HL-60 (cell line): Measurements from ENCODE around the gene LGALS4.

Experiments used
- DNase-seq, 2 experiments: peaks; one replicate each; pipeline ENCODE4 v3.0.0-alpha.2; 2010 to 2020; ENCODE audit warnings: low read depth in 1 of 2, low spot score in 1 of 2
- H3K27ac ChIP-seq: fragments of 250-450 bp; sonication (Bioruptor Pico); replicated peaks from 2 replicates; pipeline ENCODE4 v1.5.1; 2020; ENCODE audit warnings: mild to moderate bottlenecking, moderate library complexity
- H3K27me3 ChIP-seq: fragments of 250-450 bp; sonication (Bioruptor Pico); 2 replicates; pipeline ENCODE4 v1.5.1; 2021; ENCODE audit warnings: mild to moderate bottlenecking, moderate library complexity; ENCODE audit not compliant: insufficient read depth, poor library complexity, severe bottlenecking
- H3K4me3 ChIP-seq: replicated peaks from 2 replicates; pipeline ENCODE4 v1.5.1; 2011; ENCODE audit warnings: mild to moderate bottlenecking, control low read depth, low read length; ENCODE audit not compliant: insufficient read depth
- CTCF ChIP-seq: IDR thresholded peaks from one replicate; pipeline ENCODE4 v1.5.1; 2011; ENCODE audit warnings: low read length, control low read depth, inconsistent platforms; ENCODE audit not compliant: insufficient read depth
- GABPA ChIP-seq: IDR thresholded peaks from 2 replicates; pipeline ENCODE4 v1.6.1; 2012; ENCODE audit warnings: low read depth
- POLR2AphosphoS5 ChIP-seq: IDR thresholded peaks from 2 replicates; pipeline ENCODE4 v1.6.1; 2012; ENCODE audit warnings: low read depth
- REST ChIP-seq: IDR thresholded peaks from 2 replicates; pipeline ENCODE4 v1.6.1; 2012; ENCODE audit warnings: low read depth; ENCODE audit not compliant: insufficient replicate concordance
- SPI1 ChIP-seq: IDR thresholded peaks from 2 replicates; pipeline ENCODE4 v1.6.1; 2012; ENCODE audit warnings: low read depth, mild to moderate bottlenecking, borderline replicate concordance

Gene LGALS4

GRCh38 chr19:38834104-38834490 is 21.4 kb upstream of the LGALS4 start:
- no peak for DNase-seq
- no peak for TF ChIP-seq REST
- TF ChIP-seq CTCF = no peak
- no peak for TF ChIP-seq GABPA
- Histone ChIP-seq H3K27me3 (no peaks in the 10 kb centered on the region), H3K4me3 (no peak overlapping the region), H3K27ac (no peak overlapping the region)

GRCh38 chr19:38833092-38833425 is 20.3 kb upstream of the LGALS4 start:
- TF ChIP-seq REST = no peak
- no peak for TF ChIP-seq SPI1
- no peak for TF ChIP-seq CTCF
- no peak for TF ChIP-seq POLR2AphosphoS5
- no peak for TF ChIP-seq GABPA
- Histone ChIP-seq H3K4me3 (no peak overlapping the region), H3K27me3 (no peaks in the 10 kb centered on the region), H3K27ac (no peak overlapping the region)
- no peak for DNase-seq

GRCh38 chr19:38831142-38831605 is 18.4 kb upstream of the LGALS4 start:
- TF ChIP-seq GABPA (no peak), REST (no peak), CTCF (no peak), SPI1 (no peak), POLR2AphosphoS5 (no peak)
- peak overlapping the region; percentile 84 for H3K27ac ChIP-seq

More at GRCh38 chr19:38831142-38831605, 18.4 kb upstream of the LGALS4 start:
- no peaks in the 10 kb centered on the region for H3K27me3 ChIP-seq
- DNase-seq = peak in 1 of 2 experiments; percentile 45
- peak overlapping the region; percentile 78 for H3K4me3 ChIP-seq
